Neural progenitor cell (in vitro differentiated cells): ENCODE data around the gene SARM1.

Experiments used
- EZH2 ChIP-seq: fragments of 200-600 bp; sonication (generic); IDR thresholded peaks from 2 replicates; pipeline ENCODE4 v1.6.1; 2017; ENCODE audit warnings: antibody characterized with exemption, mild to moderate bottlenecking, moderate library complexity
- EZH2phosphoT487 ChIP-seq: fragments of 200-600 bp; sonication (generic); IDR thresholded peaks from 2 replicates; pipeline ENCODE4 v1.6.1; 2017; ENCODE audit warnings: antibody characterized with exemption
- TF ChIP-seq, protein P1 (sequence below): fragments of 200-600 bp; sonication (generic); IDR thresholded peaks from 2 replicates; pipeline ENCODE4 v1.5.1; 2017; ENCODE audit warnings: antibody characterized with exemption, mild to moderate bottlenecking

DNA sequence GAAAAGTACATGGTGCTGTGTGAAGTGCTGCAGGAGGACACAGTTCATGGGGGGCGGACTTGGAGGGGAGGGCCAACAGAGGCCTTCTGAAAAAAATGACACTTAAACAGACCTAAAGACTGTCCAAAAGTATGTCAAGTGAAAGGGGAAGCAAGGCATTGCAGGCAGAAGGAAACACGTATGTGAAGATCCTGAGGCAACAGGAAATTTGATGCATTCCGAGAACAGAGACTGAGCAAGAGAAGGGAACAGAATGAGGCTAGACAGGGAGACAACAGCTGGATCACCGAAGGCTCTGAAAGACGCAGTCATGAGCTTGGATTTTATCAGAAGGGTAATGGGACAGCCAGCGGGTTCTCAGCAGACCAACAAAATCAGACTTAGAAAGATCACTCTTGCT, 37.3 kb upstream of the SARM1 start:
- TF ChIP-seq, protein P1, sequence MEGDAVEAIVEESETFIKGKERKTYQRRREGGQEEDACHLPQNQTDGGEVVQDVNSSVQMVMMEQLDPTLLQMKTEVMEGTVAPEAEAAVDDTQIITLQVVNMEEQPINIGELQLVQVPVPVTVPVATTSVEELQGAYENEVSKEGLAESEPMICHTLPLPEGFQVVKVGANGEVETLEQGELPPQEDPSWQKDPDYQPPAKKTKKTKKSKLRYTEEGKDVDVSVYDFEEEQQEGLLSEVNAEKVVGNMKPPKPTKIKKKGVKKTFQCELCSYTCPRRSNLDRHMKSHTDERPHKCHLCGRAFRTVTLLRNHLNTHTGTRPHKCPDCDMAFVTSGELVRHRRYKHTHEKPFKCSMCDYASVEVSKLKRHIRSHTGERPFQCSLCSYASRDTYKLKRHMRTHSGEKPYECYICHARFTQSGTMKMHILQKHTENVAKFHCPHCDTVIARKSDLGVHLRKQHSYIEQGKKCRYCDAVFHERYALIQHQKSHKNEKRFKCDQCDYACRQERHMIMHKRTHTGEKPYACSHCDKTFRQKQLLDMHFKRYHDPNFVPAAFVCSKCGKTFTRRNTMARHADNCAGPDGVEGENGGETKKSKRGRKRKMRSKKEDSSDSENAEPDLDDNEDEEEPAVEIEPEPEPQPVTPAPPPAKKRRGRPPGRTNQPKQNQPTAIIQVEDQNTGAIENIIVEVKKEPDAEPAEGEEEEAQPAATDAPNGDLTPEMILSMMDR: no peak
- TF ChIP-seq EZH2 (no peak), EZH2phosphoT487 (no peak)
